ENCODE data around the gene SLC44A1.

The SLC44A1 gene

DNA sequence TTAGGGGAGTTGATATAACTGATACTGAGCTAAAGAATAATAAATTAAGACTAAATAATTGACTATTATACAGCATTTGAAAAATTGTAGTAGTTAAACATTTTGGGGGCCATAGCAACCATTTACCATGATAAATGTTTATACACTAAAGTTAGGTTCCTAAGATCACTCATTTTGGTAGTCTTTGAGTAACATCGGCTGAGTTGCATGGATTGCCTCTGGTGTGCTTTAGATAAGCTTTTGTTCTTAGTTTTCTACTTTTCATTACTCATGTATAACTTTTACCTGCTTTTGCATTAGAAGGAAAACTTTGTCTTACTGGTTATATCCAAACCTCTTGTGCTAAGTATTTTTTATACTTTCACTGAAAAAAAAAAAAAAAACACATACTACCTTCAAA, 101.2 kb downstream of the SLC44A1 start:
- Histone ChIP-seq H3K14ac (ENCODE audit: low read length) (no peak overlapping the region), H3K79me1 (ENCODE audit: low read length) (no peaks in the 10 kb centered on the region), H3K36me3 (ENCODE audit: control insufficient read depth in 1 of 2, insufficient read depth in 2 of 2, low read length in 2 of 2) (no peaks in the 10 kb centered on the region), H3K4me3 (ENCODE audit: low read depth, low read length) (no peak overlapping the region), H2AK5ac (ENCODE audit: low read length) (no peak overlapping the region), H3K27me3 (ENCODE audit: insufficient read depth, low read length) (no peaks in the 10 kb centered on the region), H4K91ac (ENCODE audit: low read depth, low read length) (no peak overlapping the region), H2BK12ac (ENCODE audit: low read length) (no peak overlapping the region), H3K9me3 (ENCODE audit: insufficient read depth, low read depth, low read length) (no peaks in the 10 kb centered on the region), H3K9ac (ENCODE audit: low read length) (no peak overlapping the region), H3K4me1 (ENCODE audit: control insufficient read depth in 1 of 2, insufficient read depth in 2 of 2, low read length in 2 of 2) (no peaks in the 10 kb centered on the region), H2AFZ (ENCODE audit: insufficient read depth, low read length, poor library complexity) (no peak overlapping the region), H3K4me2 (ENCODE audit: low read length) (no peak overlapping the region), H2BK5ac (ENCODE audit: low read depth, low read length, poor library complexity) (no peak overlapping the region), H3K79me2 (ENCODE audit: control insufficient read depth, insufficient read depth, low read length, poor library complexity) (no peaks in the 10 kb centered on the region), H4K8ac (ENCODE audit: low read depth, low read length) (no peak overlapping the region), H4K12ac (ENCODE audit: low read depth, low read length) (no peak overlapping the region), H3K27ac (ENCODE audit: low read depth, low read length) (no peak overlapping the region), H3K4ac (ENCODE audit: low read depth, low read length) (no peak overlapping the region), H3K18ac (ENCODE audit: low read length) (no peak overlapping the region), H2BK120ac (ENCODE audit: insufficient read depth, low read length, poor library complexity) (no peak overlapping the region), H3K23ac (ENCODE audit: low read length) (no peak overlapping the region)
- WGBS (ENCODE audit: extremely low coverage, insufficient coverage, insufficient read length): no CpG with 5 or more reads among the region's 1 CpG
- no peak for DNase-seq

DNA sequence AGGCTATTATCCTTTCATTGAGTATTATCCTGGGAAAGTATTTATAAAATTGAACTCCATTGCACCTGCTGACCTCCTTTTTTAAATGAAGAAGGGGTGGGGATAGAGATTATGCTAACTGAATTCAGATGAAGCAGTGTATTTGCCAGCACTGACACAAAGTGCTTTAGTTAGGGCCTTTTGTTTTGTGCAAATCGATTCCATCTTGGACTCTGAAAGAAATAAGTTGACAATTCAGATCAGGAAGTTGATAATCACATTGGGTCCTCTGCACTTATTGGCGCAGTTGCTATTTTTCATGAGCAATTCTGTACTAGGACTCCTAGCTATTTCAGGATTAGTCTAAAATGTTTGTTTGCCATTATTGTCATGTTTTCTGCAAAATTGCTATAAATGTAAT, 101.8 kb downstream of the SLC44A1 start:
- H3K79me2 ChIP-seq (ENCODE audit: control insufficient read depth, insufficient read depth, low read length, poor library complexity): no peaks in the 10 kb centered on the region
- no peaks in the 10 kb centered on the region for H3K27me3 ChIP-seq (ENCODE audit: insufficient read depth, low read length)
- WGBS (ENCODE audit: extremely low coverage, insufficient coverage, insufficient read length): no CpG with 5 or more reads among the region's 2 CpGs
- no peak overlapping the region for H4K91ac ChIP-seq (ENCODE audit: low read depth, low read length)
- H3K36me3 ChIP-seq (ENCODE audit: control insufficient read depth in 1 of 2, insufficient read depth in 2 of 2, low read length in 2 of 2): no peaks in the 10 kb centered on the region
- H3K27ac ChIP-seq (ENCODE audit: low read depth, low read length): no peak overlapping the region
- H3K9ac ChIP-seq (ENCODE audit: low read length): no peak overlapping the region
- H4K12ac ChIP-seq (ENCODE audit: low read depth, low read length): no peak overlapping the region
- H2AFZ ChIP-seq (ENCODE audit: insufficient read depth, low read length, poor library complexity): no peak overlapping the region
- H3K23ac ChIP-seq (ENCODE audit: low read length): no peak overlapping the region
- no peak overlapping the region for H3K18ac ChIP-seq (ENCODE audit: low read length)
- H2BK5ac ChIP-seq (ENCODE audit: low read depth, low read length, poor library complexity): no peak overlapping the region
- H3K4ac ChIP-seq (ENCODE audit: low read depth, low read length): no peak overlapping the region
- no peaks in the 10 kb centered on the region for H3K9me3 ChIP-seq (ENCODE audit: insufficient read depth, low read depth, low read length)
- H3K4me3 ChIP-seq (ENCODE audit: low read depth, low read length): no peak overlapping the region
- no peak overlapping the region for H3K14ac ChIP-seq (ENCODE audit: low read length)
- H3K79me1 ChIP-seq (ENCODE audit: low read length): no peaks in the 10 kb centered on the region
- no peak overlapping the region for H2BK120ac ChIP-seq (ENCODE audit: insufficient read depth, low read length, poor library complexity)
- no peak overlapping the region for H4K8ac ChIP-seq (ENCODE audit: low read depth, low read length)
- no peak overlapping the region for H2AK5ac ChIP-seq (ENCODE audit: low read length)
- H3K4me2 ChIP-seq (ENCODE audit: low read length): no peak overlapping the region
- H2BK12ac ChIP-seq (ENCODE audit: low read length): no peak overlapping the region
- DNase-seq: no peak
- H3K4me1 ChIP-seq (ENCODE audit: control insufficient read depth in 1 of 2, insufficient read depth in 2 of 2, low read length in 2 of 2): no peaks in the 10 kb centered on the region

DNA sequence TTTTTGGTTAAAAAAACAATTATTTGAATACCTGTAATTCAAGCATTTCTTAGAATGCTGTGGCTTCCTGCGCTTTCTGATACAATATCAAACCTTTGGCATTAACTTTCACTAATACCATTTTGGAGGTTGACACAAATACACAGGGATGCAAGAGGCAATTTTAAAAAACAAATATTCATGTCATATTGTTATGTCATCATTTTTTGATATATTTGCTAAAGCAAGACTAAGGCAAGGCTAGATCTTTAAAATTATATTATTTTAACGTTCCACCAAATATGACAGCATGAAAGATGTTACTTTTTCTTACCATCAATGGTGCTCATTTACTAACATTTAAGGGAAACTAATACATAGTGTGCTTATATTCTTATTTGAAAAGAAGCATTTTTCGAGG, 110.0 kb downstream of the SLC44A1 start:
- H3K9ac ChIP-seq (ENCODE audit: low read length): no peak overlapping the region
- no peaks in the 10 kb centered on the region for H3K79me1 ChIP-seq (ENCODE audit: low read length)
- no peak overlapping the region for H3K4me3 ChIP-seq (ENCODE audit: low read depth, low read length)
- no peak overlapping the region for H4K8ac ChIP-seq (ENCODE audit: low read depth, low read length)
- DNase-seq: no peak
- H3K14ac ChIP-seq (ENCODE audit: low read length): no peak overlapping the region
- H2BK12ac ChIP-seq (ENCODE audit: low read length): no peak overlapping the region
- no peak overlapping the region for H3K4ac ChIP-seq (ENCODE audit: low read depth, low read length)
- H4K12ac ChIP-seq (ENCODE audit: low read depth, low read length): no peak overlapping the region
- no peak overlapping the region for H2AFZ ChIP-seq (ENCODE audit: insufficient read depth, low read length, poor library complexity)
- H3K79me2 ChIP-seq (ENCODE audit: control insufficient read depth, insufficient read depth, low read length, poor library complexity): no peaks in the 10 kb centered on the region
- WGBS (ENCODE audit: extremely low coverage, insufficient coverage, insufficient read length): no CpG with 5 or more reads among the region's 3 CpGs
- H3K9me3 ChIP-seq (ENCODE audit: insufficient read depth, low read depth, low read length): no peaks in the 10 kb centered on the region
- no peak overlapping the region for H3K23ac ChIP-seq (ENCODE audit: low read length)
- H3K4me1 ChIP-seq (ENCODE audit: control insufficient read depth in 1 of 2, insufficient read depth in 2 of 2, low read length in 2 of 2): no peaks in the 10 kb centered on the region
- no peaks in the 10 kb centered on the region for H3K27me3 ChIP-seq (ENCODE audit: insufficient read depth, low read length)
- H3K4me2 ChIP-seq (ENCODE audit: low read length): no peak overlapping the region
- no peak overlapping the region for H3K27ac ChIP-seq (ENCODE audit: low read depth, low read length)
- no peak overlapping the region for H2BK5ac ChIP-seq (ENCODE audit: low read depth, low read length, poor library complexity)
- H3K18ac ChIP-seq (ENCODE audit: low read length): no peak overlapping the region
- H2AK5ac ChIP-seq (ENCODE audit: low read length): no peak overlapping the region
- H3K36me3 ChIP-seq (ENCODE audit: control insufficient read depth in 1 of 2, insufficient read depth in 2 of 2, low read length in 2 of 2): no peaks in the 10 kb centered on the region
- H4K91ac ChIP-seq (ENCODE audit: low read depth, low read length): no peak overlapping the region
- no peak overlapping the region for H2BK120ac ChIP-seq (ENCODE audit: insufficient read depth, low read length, poor library complexity)

DNA sequence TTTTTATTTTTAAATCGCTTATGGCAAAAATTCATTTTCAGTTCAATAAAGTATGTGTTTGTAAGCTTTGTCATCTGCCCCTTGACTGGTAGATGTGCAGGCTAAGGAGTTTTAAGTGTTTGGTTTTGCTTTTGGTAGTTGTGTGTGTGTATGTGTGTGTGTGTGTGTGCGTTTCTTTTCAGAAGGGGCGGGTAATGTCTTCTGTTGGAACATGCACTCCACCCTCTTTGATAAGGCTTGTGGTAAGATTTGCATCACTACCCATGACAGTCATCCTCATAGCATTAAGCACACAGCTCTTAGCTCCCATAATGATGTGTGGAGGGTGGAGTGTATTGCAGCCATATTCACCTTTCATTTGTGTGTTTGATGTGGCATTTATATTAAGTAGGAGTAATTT, 111.3 kb downstream of the SLC44A1 start:
- no CpG with 5 or more reads among the region's 3 CpGs for WGBS (ENCODE audit: extremely low coverage, insufficient coverage, insufficient read length)
- H4K8ac ChIP-seq (ENCODE audit: low read depth, low read length): no peak overlapping the region
- H2AFZ ChIP-seq (ENCODE audit: insufficient read depth, low read length, poor library complexity): no peak overlapping the region
- no peaks in the 10 kb centered on the region for H3K79me1 ChIP-seq (ENCODE audit: low read length)
- H3K4me2 ChIP-seq (ENCODE audit: low read length): no peak overlapping the region
- no peak overlapping the region for H3K9ac ChIP-seq (ENCODE audit: low read length)
- no peak overlapping the region for H3K4ac ChIP-seq (ENCODE audit: low read depth, low read length)
- no peaks in the 10 kb centered on the region for H3K79me2 ChIP-seq (ENCODE audit: control insufficient read depth, insufficient read depth, low read length, poor library complexity)
- no peaks in the 10 kb centered on the region for H3K27me3 ChIP-seq (ENCODE audit: insufficient read depth, low read length)
- H3K4me3 ChIP-seq (ENCODE audit: low read depth, low read length): no peak overlapping the region
- no peaks in the 10 kb centered on the region for H3K4me1 ChIP-seq (ENCODE audit: control insufficient read depth in 1 of 2, insufficient read depth in 2 of 2, low read length in 2 of 2)
- no peak overlapping the region for H2BK5ac ChIP-seq (ENCODE audit: low read depth, low read length, poor library complexity)
- H4K91ac ChIP-seq (ENCODE audit: low read depth, low read length): no peak overlapping the region
- H3K18ac ChIP-seq (ENCODE audit: low read length): no peak overlapping the region
- H2AK5ac ChIP-seq (ENCODE audit: low read length): no peak overlapping the region
- H2BK120ac ChIP-seq (ENCODE audit: insufficient read depth, low read length, poor library complexity): no peak overlapping the region
- H4K12ac ChIP-seq (ENCODE audit: low read depth, low read length): no peak overlapping the region
- no peak overlapping the region for H3K27ac ChIP-seq (ENCODE audit: low read depth, low read length)
- no peak overlapping the region for H3K14ac ChIP-seq (ENCODE audit: low read length)
- no peak overlapping the region for H2BK12ac ChIP-seq (ENCODE audit: low read length)
- no peak for DNase-seq
- no peaks in the 10 kb centered on the region for H3K9me3 ChIP-seq (ENCODE audit: insufficient read depth, low read depth, low read length)
- H3K36me3 ChIP-seq (ENCODE audit: control insufficient read depth in 1 of 2, insufficient read depth in 2 of 2, low read length in 2 of 2): no peaks in the 10 kb centered on the region
- H3K23ac ChIP-seq (ENCODE audit: low read length): no peak overlapping the region
